Astrocyte of the spinal cord (primary cell): ENCODE measurements around the gene ADGRL2.

Experiments
- DNase-seq: peaks from one replicate; pipeline ENCODE4 v3.0.0; 2011; ENCODE audit warnings: low read depth, low spot score
- H3K4me3 ChIP-seq: 2 replicates; pipeline ENCODE4 v1.5.1; 2011; ENCODE audit warnings: low read depth, mild to moderate bottlenecking, low read length, moderate library complexity
- CTCF ChIP-seq: IDR thresholded peaks from 2 replicates; pipeline ENCODE4 v1.5.1; 2012; ENCODE audit warnings: low read depth, mild to moderate bottlenecking, low read length, inconsistent platforms
- in situ Hi-C: cut with HindIII; loops from 2 replicates; pipeline ENCODE4 v1.10.0; 2017; ENCODE audit warnings: low sequenced_read_pairs

Gene ADGRL2

GRCh38 chr1:81922955-81923354 lies 122.2 kb downstream of the ADGRL2 start:
- no peak overlapping the region for H3K4me3 ChIP-seq
- TF ChIP-seq CTCF, result no peak
- in situ Hi-C loops, result no loop called here
- DNase-seq, result no peak

DNA sequence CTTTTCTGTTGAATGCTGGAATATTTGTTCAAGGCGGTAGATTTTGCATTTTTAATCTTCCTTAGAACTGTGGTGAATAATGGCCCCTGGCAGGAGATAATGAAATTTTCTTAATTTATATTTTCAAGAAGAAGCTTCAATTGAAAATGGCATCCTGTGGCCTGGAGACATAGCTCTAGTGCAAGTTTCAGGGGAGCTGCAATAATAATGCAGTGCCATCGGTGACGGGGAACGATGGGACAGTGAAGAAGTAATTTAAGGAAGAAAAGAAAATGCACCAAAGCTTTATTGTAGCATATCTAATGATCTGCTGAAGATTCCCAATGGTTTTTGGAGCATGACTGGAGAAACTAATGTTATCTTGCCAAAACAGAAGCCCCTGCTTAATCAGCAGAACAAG lies 128.4 kb downstream of the ADGRL2 start:
- no peak for DNase-seq
- in situ Hi-C loops, result no loop called here
- no peak overlapping the region for H3K4me3 ChIP-seq
- no peak for TF ChIP-seq CTCF

DNA sequence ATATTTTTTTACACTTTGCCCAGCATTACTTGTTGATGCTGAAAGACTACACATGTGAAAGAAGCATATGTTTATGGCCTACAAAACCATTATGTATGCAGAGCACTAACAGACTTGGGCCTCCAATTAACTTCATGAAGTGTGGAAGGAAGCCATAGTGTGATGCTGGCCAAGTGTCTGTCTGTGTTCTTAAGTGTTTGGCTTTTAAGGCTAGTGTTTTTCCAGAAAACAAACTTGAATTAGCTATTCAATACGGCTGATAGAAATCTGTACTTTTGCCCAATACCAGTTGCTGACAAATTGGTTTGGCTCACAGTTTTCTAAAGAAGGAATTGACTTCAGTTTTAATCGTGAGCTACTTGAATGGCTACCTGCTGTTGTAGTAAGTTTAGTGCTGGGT lies 136.1 kb downstream of the ADGRL2 start:
- no peak for DNase-seq
- in situ Hi-C loops, result no loop called here
- no peak for TF ChIP-seq CTCF
- H3K4me3 ChIP-seq, result no peak overlapping the region

DNA sequence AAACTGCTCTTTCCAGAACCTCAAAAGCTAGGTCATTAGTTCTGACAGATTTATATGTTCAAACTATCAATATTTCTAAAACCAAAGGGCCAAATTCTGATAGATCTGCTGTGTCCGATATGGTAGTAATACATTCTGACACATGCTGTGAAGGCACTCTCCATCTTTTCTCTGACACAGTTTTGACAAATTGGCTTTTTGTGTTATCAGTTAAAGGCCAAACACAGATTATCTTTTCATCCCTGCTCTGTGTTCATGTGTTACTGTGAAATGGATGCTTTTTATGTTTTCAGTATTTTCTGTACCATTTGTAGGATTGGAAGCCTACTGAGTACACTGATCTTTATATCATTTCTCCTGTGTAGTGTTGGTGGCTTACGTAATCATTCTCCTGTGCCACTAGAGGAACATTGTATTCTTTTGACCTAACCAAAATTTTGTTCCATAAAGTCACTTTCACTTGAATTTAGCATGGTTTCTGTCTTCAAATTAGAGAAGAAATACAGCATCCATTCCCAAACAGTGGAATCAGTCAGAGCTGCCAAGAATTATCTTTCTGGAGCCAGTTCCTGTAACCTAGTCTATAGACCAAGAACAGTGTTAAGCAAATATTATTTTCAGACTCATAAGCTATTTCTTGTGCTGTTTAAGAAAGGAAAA lies 137.2 kb downstream of the ADGRL2 start:
- in situ Hi-C loops, result no loop called here
- DNase-seq, result no peak
- H3K4me3 ChIP-seq, result no peak overlapping the region
- TF ChIP-seq CTCF, result no peak

- in situ Hi-C loops, result no loop called here
- DNase-seq, result no peak
- no peak for TF ChIP-seq CTCF
- no peak overlapping the region for H3K4me3 ChIP-seq
Observed at GRCh38 chr1:81948495-81948894, 147.8 kb downstream of the ADGRL2 start.

DNA sequence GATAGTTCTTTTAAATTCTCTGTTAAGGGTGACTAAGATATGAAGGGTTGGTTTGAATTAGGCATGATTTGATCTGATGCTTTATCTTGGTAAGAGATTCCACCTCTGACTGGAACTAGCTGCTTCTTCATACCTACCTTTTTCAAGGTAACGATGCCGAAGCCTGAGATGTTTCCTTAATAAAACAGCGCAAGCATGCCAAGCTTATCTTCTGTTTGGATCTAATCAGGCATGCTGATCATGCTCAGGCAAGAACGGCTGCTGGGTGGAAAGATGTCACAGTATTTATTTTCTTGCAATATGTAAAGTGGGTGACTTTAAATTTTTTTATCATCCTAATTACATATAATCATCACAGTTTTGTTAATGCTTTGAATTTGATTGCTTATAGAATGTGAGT lies 148.7 kb downstream of the ADGRL2 start:
- in situ Hi-C loops, result no loop called here
- no peak for TF ChIP-seq CTCF
- H3K4me3 ChIP-seq, result no peak overlapping the region
- no peak for DNase-seq

DNA sequence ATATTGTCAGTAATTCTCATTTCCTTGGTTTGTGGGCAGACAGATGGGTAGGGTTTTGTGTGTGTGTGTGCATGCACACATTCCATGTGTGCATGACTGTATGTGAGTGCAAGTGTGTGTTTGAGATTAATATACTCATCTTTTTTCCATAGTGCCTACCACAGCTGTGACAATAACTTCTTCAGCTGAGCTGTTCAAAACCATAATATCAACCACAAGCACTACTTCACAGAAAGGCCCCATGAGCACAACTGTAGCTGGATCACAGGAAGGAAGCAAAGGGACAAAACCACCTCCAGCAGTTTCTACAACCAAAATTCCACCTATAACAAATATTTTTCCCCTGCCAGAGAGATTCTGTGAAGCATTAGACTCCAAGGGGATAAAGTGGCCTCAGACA lies 149.3 kb downstream of the ADGRL2 start:
- no peak for TF ChIP-seq CTCF
- in situ Hi-C loops, result no loop called here

More for the DNA sequence above, 149.3 kb downstream of the ADGRL2 start:
- no peak for DNase-seq
- H3K4me3 ChIP-seq, result no peak overlapping the region
